Ascending aorta (tissue), 2 donors: ENCODE results near the gene KDM2B. TPM values are rescaled to one million over a fixed set of nuclear protein-coding genes. Genes with fewer than 3 reads are reported as not detected.
"Not testable (repeated sequence)": the region's sequence is repeated elsewhere in the genome, so short reads cannot be mapped to it uniquely, and the experiment has no call there.

Source experiments
- DNase-seq, 2 donors: peaks; one replicate each; pipeline ENCODE4 v3.0.0-alpha.2; 2019; ENCODE audit warnings: low spot score in 2 of 2
- H3K27ac ChIP-seq, 2 donors: fragments of 200-600 bp; sonication (generic); one replicate each; pipeline ENCODE4 v1.5.1; 2016 to 2017; ENCODE audit warnings: mild to moderate bottlenecking in 1 of 2
- H3K27me3 ChIP-seq: fragments of 200-600 bp; sonication (generic); one replicate; pipeline ENCODE4 v1.5.1; 2017
- H3K36me3 ChIP-seq, 2 donors: fragments of 200-600 bp; sonication (generic); one replicate each; pipeline ENCODE4 v1.5.1; 2016
- H3K4me1 ChIP-seq, 2 donors: fragments of 200-600 bp; sonication (generic); one replicate each; pipeline ENCODE4 v1.5.1; 2016 to 2017; ENCODE audit warnings: mild to moderate bottlenecking in 1 of 2
- H3K4me3 ChIP-seq, 2 donors: fragments of 200-600 bp; sonication (generic); one replicate each; pipeline ENCODE4 v1.5.1; 2016 to 2017; ENCODE audit warnings: mild to moderate bottlenecking in 1 of 2
- H3K9me3 ChIP-seq, 2 donors: fragments of 200-600 bp; sonication (generic); one replicate each; pipeline ENCODE4 v1.5.1; 2016
- intact Hi-C: fragments of 100-400 bp; cut with DNase I; formaldehyde crosslinking; loops from one replicate; pipeline ENCODE4 v1.15.1; 2023
- total RNA-seq: library from RNA; depleted of rRNA; stranded (reverse); fragments of >200 nt; gene quantifications from one replicate; pipeline ENCODE4 v1.1.0, GENCODE V29; 2016
- TF ChIP-seq, protein P1 (sequence below), 3 experiments: fragments of 200-600 bp in 2 of 3; fragments of 450-650 bp in 1 of 3; sonication (generic) in 2 of 3; IDR thresholded peaks; one replicate each; pipeline ENCODE4 v1.5.1; 2016 to 2019; ENCODE audit warnings: antibody characterized with exemption in 3 of 3, mild to moderate bottlenecking in 1 of 3, moderate library complexity in 1 of 3

The KDM2B gene
- total RNA-seq, 1 donor from 2014 or later = 17.3 TPM

DNA sequence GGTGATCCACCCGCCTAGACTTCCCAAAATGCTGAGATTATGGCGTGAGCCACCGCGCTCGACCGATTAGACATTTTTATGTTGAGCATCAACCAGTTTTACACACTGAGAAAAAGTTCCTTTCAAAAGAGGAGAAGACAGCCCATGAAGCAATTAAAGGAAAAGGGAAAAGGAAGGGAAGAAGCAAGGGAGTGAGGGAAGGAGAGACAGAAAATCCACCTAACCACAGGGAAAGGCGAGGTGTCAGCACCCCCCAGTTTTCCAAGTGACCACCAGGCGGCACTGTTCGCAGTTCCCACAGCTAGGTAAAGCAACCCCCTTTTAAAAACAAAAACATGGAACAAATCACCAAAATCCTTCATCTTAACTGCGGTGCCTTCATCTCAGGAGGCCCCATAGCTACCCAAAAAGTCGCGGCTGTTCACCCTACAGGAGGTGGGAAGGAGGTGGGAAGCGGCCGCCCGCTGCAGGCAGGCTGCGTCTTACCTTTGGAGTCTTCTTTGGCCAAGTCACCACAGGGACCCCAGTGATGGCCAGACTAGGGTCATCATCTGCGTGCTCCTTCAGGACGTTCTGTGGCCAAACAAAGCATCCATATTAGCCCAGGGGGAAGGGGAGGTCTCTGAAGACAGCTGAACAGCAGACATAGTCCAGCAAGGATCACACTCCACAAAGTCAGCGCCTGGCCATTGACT is 86.6 kb downstream of the KDM2B start:
- intact Hi-C loops = no loop called here
- H3K36me3 ChIP-seq = peaks cover 0 to 10% of the 10 kb centered on the region in 2 donors
- H3K27me3 ChIP-seq = no peaks in the 10 kb centered on the region
- no peak for DNase-seq
- H3K4me3 ChIP-seq = no peak overlapping the region
- no peak overlapping the region for H3K27ac ChIP-seq
- no peaks in the 10 kb centered on the region for H3K9me3 ChIP-seq
- no peaks in the 10 kb centered on the region for H3K4me1 ChIP-seq
- TF ChIP-seq, protein P1, sequence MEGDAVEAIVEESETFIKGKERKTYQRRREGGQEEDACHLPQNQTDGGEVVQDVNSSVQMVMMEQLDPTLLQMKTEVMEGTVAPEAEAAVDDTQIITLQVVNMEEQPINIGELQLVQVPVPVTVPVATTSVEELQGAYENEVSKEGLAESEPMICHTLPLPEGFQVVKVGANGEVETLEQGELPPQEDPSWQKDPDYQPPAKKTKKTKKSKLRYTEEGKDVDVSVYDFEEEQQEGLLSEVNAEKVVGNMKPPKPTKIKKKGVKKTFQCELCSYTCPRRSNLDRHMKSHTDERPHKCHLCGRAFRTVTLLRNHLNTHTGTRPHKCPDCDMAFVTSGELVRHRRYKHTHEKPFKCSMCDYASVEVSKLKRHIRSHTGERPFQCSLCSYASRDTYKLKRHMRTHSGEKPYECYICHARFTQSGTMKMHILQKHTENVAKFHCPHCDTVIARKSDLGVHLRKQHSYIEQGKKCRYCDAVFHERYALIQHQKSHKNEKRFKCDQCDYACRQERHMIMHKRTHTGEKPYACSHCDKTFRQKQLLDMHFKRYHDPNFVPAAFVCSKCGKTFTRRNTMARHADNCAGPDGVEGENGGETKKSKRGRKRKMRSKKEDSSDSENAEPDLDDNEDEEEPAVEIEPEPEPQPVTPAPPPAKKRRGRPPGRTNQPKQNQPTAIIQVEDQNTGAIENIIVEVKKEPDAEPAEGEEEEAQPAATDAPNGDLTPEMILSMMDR (IDR thresholded peaks at IDR 0.05) = peak; percentile 43 to 76 (median 68)

- H3K9me3 ChIP-seq = no peaks in the 10 kb centered on the region
- H3K4me3 ChIP-seq = no peak overlapping the region
- H3K27ac ChIP-seq = no peak overlapping the region
- DNase-seq = no peak
- peaks cover 0 to 10% of the 10 kb centered on the region in 2 donors for H3K36me3 ChIP-seq
- TF ChIP-seq, protein P1 (IDR thresholded peaks at IDR 0.05) = no peak
- no peaks in the 10 kb centered on the region for H3K4me1 ChIP-seq
- intact Hi-C loops = no loop called here
- H3K27me3 ChIP-seq = no peaks in the 10 kb centered on the region
Observed at GRCh38 chr12:121490401-121491281, 90.2 kb downstream of the KDM2B start.

- Histone ChIP-seq H3K4me3 (no peak overlapping the region), H3K4me1 (no peaks in the 10 kb centered on the region), H3K9me3 (no peaks in the 10 kb centered on the region), H3K27ac (no peak overlapping the region), H3K27me3 (no peaks in the 10 kb centered on the region), H3K36me3 (peaks cover 0 to 10% of the 10 kb centered on the region in 2 donors)
- intact Hi-C loops = no loop called here
- TF ChIP-seq, protein P1 (IDR thresholded peaks at IDR 0.05) = no peak
- DNase-seq = no peak
Observed at GRCh38 chr12:121489874-121490273, 90.9 kb downstream of the KDM2B start.

- no peak for DNase-seq
- intact Hi-C loops = no loop called here
- no peaks in the 10 kb centered on the region for H3K27me3 ChIP-seq
- TF ChIP-seq, protein P1 (IDR thresholded peaks at IDR 0.05) = no peak
- no peak overlapping the region for H3K27ac ChIP-seq
- H3K4me1 ChIP-seq = no peaks in the 10 kb centered on the region
- H3K4me3 ChIP-seq = no peak overlapping the region
- H3K9me3 ChIP-seq = no peaks in the 10 kb centered on the region
- no peaks in the 10 kb centered on the region for H3K36me3 ChIP-seq
Observed at GRCh38 chr12:121484967-121485366, 95.9 kb downstream of the KDM2B start.

DNA sequence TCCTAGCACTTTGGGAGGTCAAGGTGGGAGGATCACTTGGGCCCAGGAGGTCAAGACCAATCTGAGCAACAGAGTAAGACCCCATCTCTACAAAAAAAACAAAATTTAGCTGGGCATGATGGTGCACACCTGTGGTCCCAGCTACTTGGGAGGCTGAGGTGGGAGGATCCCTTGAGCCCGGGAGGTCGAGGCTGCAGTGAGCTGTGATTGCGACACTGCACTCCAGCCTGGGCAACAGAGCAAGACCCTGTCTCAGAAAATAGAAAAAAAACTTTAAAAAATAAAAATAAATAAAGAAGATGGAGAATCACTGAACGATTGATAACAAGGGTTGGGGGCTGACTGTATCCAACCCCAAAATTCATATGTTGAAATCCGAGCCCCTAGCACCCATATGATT is 96.3 kb downstream of the KDM2B start:
- intact Hi-C loops, H3K9me3 ChIP-seq, DNase-seq, H3K36me3 ChIP-seq, H3K4me3 ChIP-seq, H3K27ac ChIP-seq, H3K4me1 ChIP-seq, H3K27me3 ChIP-seq: not testable (repeated sequence)

DNA sequence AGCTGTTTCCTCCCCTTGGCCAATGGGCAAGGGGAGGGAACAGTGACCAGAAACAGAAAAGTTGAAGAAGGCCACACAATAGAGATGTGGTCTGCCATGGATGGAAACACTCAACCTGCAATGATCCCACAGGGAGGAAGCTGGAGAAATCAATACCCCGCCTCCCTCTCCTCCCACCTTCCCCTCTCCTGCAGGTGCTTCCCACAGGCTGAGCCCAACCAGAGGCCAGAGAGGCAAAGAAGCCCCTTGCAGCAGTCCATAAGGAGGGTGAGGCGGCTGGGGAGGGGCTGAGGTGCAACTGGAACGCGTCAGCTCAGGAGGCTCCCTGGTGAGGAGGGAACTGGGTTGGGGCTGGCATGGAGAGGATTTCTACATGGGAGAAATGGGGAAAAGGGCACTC is 96.9 kb downstream of the KDM2B start:
- H3K4me3 ChIP-seq = no peak overlapping the region
- intact Hi-C loops = no loop called here

More for the DNA sequence above, 96.9 kb downstream of the KDM2B start:
- H3K27me3 ChIP-seq = no peaks in the 10 kb centered on the region
- no peak overlapping the region for H3K27ac ChIP-seq
- no peak for DNase-seq
- no peaks in the 10 kb centered on the region for H3K9me3 ChIP-seq
- TF ChIP-seq, protein P1 (IDR thresholded peaks at IDR 0.05) = no peak
- H3K4me1 ChIP-seq = no peaks in the 10 kb centered on the region
- H3K36me3 ChIP-seq = no peaks in the 10 kb centered on the region
